WTC11 (cell line): ENCODE data around the gene NUF2. TPM values are rescaled to one million over a fixed set of nuclear protein-coding genes. Genes with fewer than 3 reads are reported as not detected.
"Not testable (repeated sequence)": the region's sequence is repeated elsewhere in the genome, so short reads cannot be mapped to it uniquely, and the experiment has no call there.

ENCODE experiments used
- ATAC-seq: fragments of 200-7000 bp; cut with Tn5 transposase; 2 replicates; pipeline ENCODE4 v1.10.0; 2021; ENCODE audit warnings: mild to moderate bottlenecking, moderate library complexity
- CTCF ChIA-PET: fragments of 300-600 bp; sonication (Branson Sonifier 250); formaldehyde crosslinking; loops from one replicate; lab custom pipeline; 2021; ENCODE audit warnings: antibody characterized with exemption; lab: Charles Lee
- POLR2A ChIA-PET: fragments of 350-600 bp; sonication (Branson Sonifier 250); formaldehyde crosslinking; loops from one replicate; lab custom pipeline; 2021; ENCODE audit warnings: antibody characterized with exemption; lab: Charles Lee
- DNase-seq: peaks from one replicate; pipeline ENCODE4 v3.0.0; 2021; ENCODE audit warnings: low spot score
- H3K27ac Mint-ChIP-seq: 2 replicates; pipeline ENCODE4 v1.8.0; 2021; ENCODE audit warnings: mixed read lengths
- H3K27me3 Mint-ChIP-seq: 2 replicates; pipeline ENCODE4 v1.8.0; 2021; ENCODE audit warnings: low read depth, mild to moderate bottlenecking, moderate library complexity, mixed read lengths
- H3K36me3 Mint-ChIP-seq: 2 replicates; pipeline ENCODE4 v1.8.0; 2021; ENCODE audit warnings: mixed read lengths
- H3K4me1 Mint-ChIP-seq: 2 replicates; pipeline ENCODE4 v1.8.0; 2022; ENCODE audit warnings: mixed read lengths
- H3K4me3 Mint-ChIP-seq: 2 replicates; pipeline ENCODE4 v1.8.0; 2021; ENCODE audit warnings: mild to moderate bottlenecking, moderate library complexity, mixed read lengths
- H3K9me3 Mint-ChIP-seq: 2 replicates; pipeline ENCODE4 v1.8.0; 2021; ENCODE audit warnings: mixed read lengths
- AR ChIP-seq: fragments of 250-450 bp; sonication (Bioruptor Pico); IDR thresholded peaks from 2 replicates; pipeline ENCODE4 v1.9.0; 2021; ENCODE audit warnings: mild to moderate bottlenecking
- ATF2 ChIP-seq: sonication (generic); formaldehyde crosslinking; IDR thresholded peaks from 2 replicates; pipeline ENCODE4 v1.8.1; 2022; ENCODE audit warnings: low read depth, missing genetic modification reagents, borderline replicate concordance
- CREB1 ChIP-seq: sonication (generic); formaldehyde crosslinking; IDR thresholded peaks from 2 replicates; pipeline ENCODE4 v1.8.0; 2023; ENCODE audit warnings: mild to moderate bottlenecking, missing genetic modification reagents
- GTF2I ChIP-seq: fragments of 250-450 bp; sonication (Bioruptor Pico); conservative IDR thresholded peaks from 2 replicates; pipeline ENCODE4 v1.4.0; 2021; ENCODE audit warnings: mild to moderate bottlenecking
- NFATC4 ChIP-seq: fragments of 250-450 bp; sonication (Bioruptor Pico); IDR thresholded peaks from 2 replicates; pipeline ENCODE4 v1.9.0; 2021; ENCODE audit warnings: mild to moderate bottlenecking
- STAT6 ChIP-seq: sonication (generic); formaldehyde crosslinking; conservative IDR thresholded peaks from 2 replicates; pipeline ENCODE4 v1.8.1; 2023; ENCODE audit warnings: mild to moderate bottlenecking, low read depth, missing genetic modification reagents, moderate library complexity
- USF2 ChIP-seq: sonication (generic); formaldehyde crosslinking; IDR thresholded peaks from 2 replicates; pipeline ENCODE4 v1.8.1; 2023; ENCODE audit warnings: mild to moderate bottlenecking, missing genetic modification reagents, moderate library complexity
- ZNF281 ChIP-seq: sonication (generic); formaldehyde crosslinking; IDR thresholded peaks from 2 replicates; pipeline ENCODE4 v1.8.0; 2023; ENCODE audit warnings: mild to moderate bottlenecking, missing genetic modification reagents
- ZNF671 ChIP-seq: fragments of 250-450 bp; sonication (Bioruptor Pico); IDR thresholded peaks from 2 replicates; pipeline ENCODE4 v1.8.0; 2021; ENCODE audit warnings: mild to moderate bottlenecking
- total RNA-seq: library from RNA; stranded (reverse); gene quantifications from 3 replicates; pipeline ENCODE4 v1.2.3, GENCODE V29; 2021

Gene NUF2
- total RNA-seq, 1 experiment from 2014 or later: 32.9 TPM

GRCh38 chr1:163351912-163352311 is 30.2 kb downstream of the NUF2 start (continued):
- TF ChIP-seq STAT6 (CRISPR knock-in tag): no peak

- CTCF ChIA-PET: no interaction called here
- Mint-ChIP-seq H3K4me1 (peaks cover 6% of the 10 kb centered on the region), H3K4me3 (no peak overlapping the region), H3K27me3 (no peaks in the 10 kb centered on the region), H3K27ac (no peak overlapping the region), H3K9me3 (no peaks in the 10 kb centered on the region), H3K36me3 (peaks cover under 1% of the 10 kb centered on the region; the same call in 1 of the 2 replicates)
- DNase-seq: no peak
- POLR2A ChIA-PET: no interaction called here
- no peak for TF ChIP-seq CREB1 (CRISPR knock-in tag)
- no peak for TF ChIP-seq NFATC4 (CRISPR knock-in tag)
- no peak for TF ChIP-seq USF2 (CRISPR knock-in tag)
- no peak for TF ChIP-seq ZNF281 (CRISPR knock-in tag)
- TF ChIP-seq ZNF671 (CRISPR knock-in tag): no peak
- TF ChIP-seq AR (CRISPR knock-in tag): no peak
- no peak for TF ChIP-seq ATF2 (CRISPR knock-in tag)
- TF ChIP-seq GTF2I (CRISPR knock-in tag): no peak
- no peak for ATAC-seq
Observed at GRCh38 chr1:163357378-163357777, 35.6 kb downstream of the NUF2 start.

- H3K27ac Mint-ChIP-seq, H3K9me3 Mint-ChIP-seq, H3K36me3 Mint-ChIP-seq, CTCF ChIA-PET, ATAC-seq, H3K4me1 Mint-ChIP-seq, POLR2A ChIA-PET, H3K27me3 Mint-ChIP-seq, H3K4me3 Mint-ChIP-seq, DNase-seq: not testable (repeated sequence)
Observed at GRCh38 chr1:163358172-163358571, 36.4 kb downstream of the NUF2 start.
